ENCODE measurements around the gene SERPINA3. TPM values are rescaled to one million over a fixed set of nuclear protein-coding genes. Genes with fewer than 3 reads are reported as not detected.

Gene SERPINA3
- total RNA-seq, 1 experiment from 2014 or later = not detected

- no peak overlapping the region for H3K27ac ChIP-seq
- no peak overlapping the region for H3K4me3 ChIP-seq
- no peak overlapping the region for H3K4me2 ChIP-seq
- TF ChIP-seq CTCF (conservative IDR thresholded peaks at IDR 0.05) (no peak), EZH2 (IDR thresholded peaks at IDR 0.05; ENCODE audit: low read depth) (no peak)
- ChIA-PET POLR2A (ENCODE audit: unreplicated experiment) (no interaction called here), CTCF (no interaction called here)
- H3K9me2 ChIP-seq (ENCODE audit: insufficient read depth) = no peaks in the 10 kb centered on the region
- intact Hi-C loops (cut with micrococcal nuclease; ENCODE audit: unreplicated experiment) = no loop called here
- no peaks in the 10 kb centered on the region for H3F3A ChIP-seq (ENCODE audit: insufficient read depth, low read depth)
- no peak for DNase-seq
- no peaks in the 10 kb centered on the region for H3K9me3 ChIP-seq (ENCODE audit: insufficient read depth, low read depth)
- H3K36me3 ChIP-seq (ENCODE audit: low read depth) = no peaks in the 10 kb centered on the region
- H3K79me2 ChIP-seq (ENCODE audit: low read depth) = no peaks in the 10 kb centered on the region
- H3K4me1 ChIP-seq (replicated peaks; ENCODE audit: insufficient read depth) = no peaks in the 10 kb centered on the region
- no TSS peak for BruUV-seq (replicated peaks)
- no peaks in the 10 kb centered on the region for H3K27me3 ChIP-seq (ENCODE audit: insufficient read depth, low read depth)
- no peak overlapping the region for H2AFZ ChIP-seq
- no peaks in the 10 kb centered on the region for H4K20me1 ChIP-seq (ENCODE audit: insufficient read depth)
These were observed 37.6 kb downstream of the SERPINA3 start for GRCh38 chr14:94649543-94650443.

- Histone ChIP-seq H2AFZ (no peak overlapping the region), H3F3A (ENCODE audit: insufficient read depth, low read depth) (no peaks in the 10 kb centered on the region), H3K4me1 (replicated peaks; ENCODE audit: insufficient read depth) (no peaks in the 10 kb centered on the region), H3K27me3 (ENCODE audit: insufficient read depth, low read depth) (no peaks in the 10 kb centered on the region), H3K36me3 (ENCODE audit: low read depth) (no peaks in the 10 kb centered on the region), H3K9me2 (ENCODE audit: insufficient read depth) (no peaks in the 10 kb centered on the region), H3K27ac (no peak overlapping the region), H3K9me3 (ENCODE audit: insufficient read depth, low read depth) (no peaks in the 10 kb centered on the region), H4K20me1 (ENCODE audit: insufficient read depth) (no peaks in the 10 kb centered on the region), H3K4me2 (no peak overlapping the region), H3K4me3 (no peak overlapping the region), H3K79me2 (ENCODE audit: low read depth) (no peaks in the 10 kb centered on the region)
- POLR2A ChIA-PET (ENCODE audit: unreplicated experiment) = no interaction called here
- BruUV-seq (replicated peaks) = no TSS peak
- TF ChIP-seq CTCF (conservative IDR thresholded peaks at IDR 0.05) (no peak), EZH2 (IDR thresholded peaks at IDR 0.05; ENCODE audit: low read depth) (no peak)
- DNase-seq = no peak
- intact Hi-C loops (cut with micrococcal nuclease; ENCODE audit: unreplicated experiment) = no loop called here
- CTCF ChIA-PET = no interaction called here
These were observed 38.2 kb downstream of the SERPINA3 start for GRCh38 chr14:94650444-94650775.

GRCh38 chr14:94650806-94651805, 38.9 kb downstream of the SERPINA3 start:
- CTCF ChIA-PET = no interaction called here

More at GRCh38 chr14:94650806-94651805, 38.9 kb downstream of the SERPINA3 start:
- POLR2A ChIA-PET (ENCODE audit: unreplicated experiment) = no interaction called here
- H3K79me2 ChIP-seq (ENCODE audit: low read depth) = no peaks in the 10 kb centered on the region
- intact Hi-C loops (cut with micrococcal nuclease; ENCODE audit: unreplicated experiment) = no loop called here
- H3K27ac ChIP-seq = no peak overlapping the region
- H3K4me1 ChIP-seq (replicated peaks; ENCODE audit: insufficient read depth) = no peaks in the 10 kb centered on the region
- no peaks in the 10 kb centered on the region for H3K9me3 ChIP-seq (ENCODE audit: insufficient read depth, low read depth)
- no peaks in the 10 kb centered on the region for H3K9me2 ChIP-seq (ENCODE audit: insufficient read depth)
- no peak overlapping the region for H2AFZ ChIP-seq
- no peaks in the 10 kb centered on the region for H4K20me1 ChIP-seq (ENCODE audit: insufficient read depth)
- no peak overlapping the region for H3K4me2 ChIP-seq
- no peak for DNase-seq
- H3K36me3 ChIP-seq (ENCODE audit: low read depth) = no peaks in the 10 kb centered on the region
- TF ChIP-seq CTCF (conservative IDR thresholded peaks at IDR 0.05) = no peak
- TF ChIP-seq EZH2 (IDR thresholded peaks at IDR 0.05; ENCODE audit: low read depth) = no peak
- H3K4me3 ChIP-seq = no peak overlapping the region
- no peaks in the 10 kb centered on the region for H3F3A ChIP-seq (ENCODE audit: insufficient read depth, low read depth)
- BruUV-seq (replicated peaks) = no TSS peak
- no peaks in the 10 kb centered on the region for H3K27me3 ChIP-seq (ENCODE audit: insufficient read depth, low read depth)
